NCI-H187 treated with DMSO at 0.1 percent for 48 hours (cell line): ENCODE results near the gene FSD1.
"Not testable (repeated sequence)": the region's sequence is repeated elsewhere in the genome, so short reads cannot be mapped to it uniquely, and the experiment has no call there.

ENCODE experiments used
- DNase-seq: peaks from one replicate; lab custom pipeline; 2025; lab: John Stamatoyannopoulos, UW

FSD1 gene

DNA sequence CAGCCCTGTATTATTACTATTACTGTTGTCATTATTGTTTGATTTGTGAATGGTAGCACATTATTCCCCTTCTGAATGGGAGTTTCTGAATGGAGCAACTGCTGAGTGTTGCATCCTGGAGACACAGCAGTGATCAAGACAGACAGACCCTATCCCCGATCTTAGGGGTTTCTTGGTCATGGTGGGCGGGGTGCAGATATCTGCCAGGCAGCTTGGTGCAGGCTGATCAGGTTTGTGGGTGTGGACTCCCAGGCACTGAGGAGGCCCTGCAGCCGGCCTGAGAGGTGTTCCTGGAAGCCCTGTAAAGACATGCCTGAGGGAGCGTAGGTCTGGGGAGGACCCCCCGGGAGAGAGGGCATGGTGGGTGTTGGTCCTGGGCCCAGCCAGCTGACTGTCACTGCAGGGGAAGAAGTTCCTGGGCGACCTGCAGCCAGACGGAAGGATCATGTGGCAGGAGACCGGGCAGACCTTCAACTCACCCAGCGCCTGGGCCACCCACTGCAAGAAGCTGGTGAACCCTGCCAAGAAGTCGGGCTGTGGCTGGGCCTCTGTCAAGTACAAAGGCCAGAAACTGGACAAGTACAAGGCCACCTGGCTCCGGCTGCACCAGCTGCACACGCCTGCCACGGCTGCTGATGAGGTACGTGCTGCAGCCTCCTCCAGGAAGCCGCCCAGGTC lies 41.1 kb downstream of the FSD1 start:
- no peak for DNase-seq

DNA sequence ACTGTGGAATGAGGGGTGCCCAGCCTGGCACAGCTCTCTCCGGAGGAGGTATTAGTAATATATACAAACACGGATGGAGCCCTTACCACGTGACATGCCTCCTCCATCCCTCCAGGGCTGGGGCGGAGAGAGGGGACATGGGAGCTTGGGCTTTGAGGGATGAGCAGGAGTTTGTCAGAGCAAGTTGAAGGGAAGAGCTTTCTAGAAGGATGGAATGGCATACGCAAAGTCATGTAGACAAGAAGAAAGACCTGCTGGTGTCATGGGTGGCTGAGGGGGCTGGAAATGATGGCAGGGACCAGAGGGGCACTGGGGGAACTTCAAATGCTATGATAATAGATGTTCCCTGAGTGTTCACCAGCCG lies 41.6 kb downstream of the FSD1 start:
- no peak for DNase-seq

DNA sequence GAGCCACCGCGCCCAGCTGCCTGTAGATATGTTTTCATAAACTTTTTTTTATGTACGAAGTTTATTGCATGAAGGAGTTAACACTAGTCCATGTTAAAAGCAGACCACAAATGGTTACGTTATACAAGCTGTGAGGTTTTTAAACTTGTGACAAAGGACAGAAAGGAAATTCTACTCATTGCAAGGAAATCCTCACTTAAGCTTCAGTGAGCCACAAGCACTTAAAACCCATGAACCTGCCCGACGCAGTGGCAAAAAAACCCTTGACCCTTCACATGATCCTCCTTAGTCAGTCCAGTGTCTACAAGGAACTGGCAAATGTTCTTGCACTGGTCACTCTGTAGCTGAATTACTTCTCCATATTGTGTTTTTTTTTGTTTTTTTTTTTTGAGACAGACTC lies 43.1 kb downstream of the FSD1 start:
- DNase-seq = no peak

DNA sequence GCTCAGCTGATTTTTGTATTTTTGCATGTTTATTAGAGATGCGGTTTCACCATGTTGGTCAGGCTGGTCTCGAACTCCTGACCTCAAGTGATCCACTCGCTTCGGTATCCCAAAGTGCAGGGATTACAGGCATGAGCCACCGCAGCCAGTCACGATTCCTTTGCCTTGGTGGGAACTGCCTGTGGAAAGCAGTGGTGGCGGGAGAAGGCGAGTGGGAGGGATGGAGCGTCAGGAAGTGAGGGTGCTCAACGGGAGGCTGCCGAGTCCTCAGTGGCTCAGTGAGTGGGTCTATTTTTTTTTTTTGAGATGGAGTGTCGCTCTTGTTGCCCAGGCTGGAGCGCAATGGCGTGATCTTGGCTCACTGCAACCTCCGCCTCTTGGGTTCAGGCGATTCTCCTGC lies 44.8 kb downstream of the FSD1 start:
- DNase-seq = not testable (repeated sequence)

DNA sequence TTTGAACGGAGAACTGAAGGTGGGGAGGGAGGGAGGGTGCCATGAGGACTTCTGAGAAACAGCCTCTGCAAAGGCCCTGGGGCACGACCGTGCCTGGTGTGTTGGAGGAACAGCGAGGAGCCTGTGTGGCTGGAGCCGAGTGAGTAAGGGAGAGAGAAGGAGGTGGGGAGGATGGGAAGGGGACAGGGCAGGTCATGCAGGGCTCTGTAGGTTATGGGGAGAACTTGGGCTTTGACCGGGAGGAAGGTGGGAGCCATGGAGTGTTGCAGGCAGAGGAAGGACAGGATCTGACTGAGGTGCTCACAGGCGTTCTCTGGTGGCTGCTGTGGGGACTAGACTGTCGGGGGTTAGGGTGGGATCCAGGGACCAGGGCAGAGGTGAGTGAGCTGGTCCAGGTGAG lies 45.7 kb downstream of the FSD1 start:
- no peak for DNase-seq

DNA sequence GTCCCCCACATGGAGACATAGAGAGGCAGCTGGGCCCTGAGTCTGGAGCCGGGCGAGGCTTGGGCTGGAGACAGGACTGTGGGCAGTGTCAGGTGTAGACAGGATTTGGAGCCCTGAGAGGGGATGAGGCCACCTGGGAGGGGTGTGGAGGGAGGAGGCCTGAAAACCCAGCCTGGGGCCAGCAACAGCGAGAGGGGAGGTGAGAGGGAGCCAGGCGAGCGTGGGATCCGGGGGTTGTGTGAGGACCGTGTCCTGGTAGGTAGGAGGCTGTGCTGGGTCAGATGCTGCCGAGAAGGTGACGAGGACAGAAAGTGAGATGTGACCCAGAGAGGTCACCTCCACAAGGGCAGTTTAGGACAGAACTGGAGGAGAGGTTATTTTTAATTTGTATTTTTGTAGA lies 46.3 kb downstream of the FSD1 start:
- no peak for DNase-seq

DNA sequence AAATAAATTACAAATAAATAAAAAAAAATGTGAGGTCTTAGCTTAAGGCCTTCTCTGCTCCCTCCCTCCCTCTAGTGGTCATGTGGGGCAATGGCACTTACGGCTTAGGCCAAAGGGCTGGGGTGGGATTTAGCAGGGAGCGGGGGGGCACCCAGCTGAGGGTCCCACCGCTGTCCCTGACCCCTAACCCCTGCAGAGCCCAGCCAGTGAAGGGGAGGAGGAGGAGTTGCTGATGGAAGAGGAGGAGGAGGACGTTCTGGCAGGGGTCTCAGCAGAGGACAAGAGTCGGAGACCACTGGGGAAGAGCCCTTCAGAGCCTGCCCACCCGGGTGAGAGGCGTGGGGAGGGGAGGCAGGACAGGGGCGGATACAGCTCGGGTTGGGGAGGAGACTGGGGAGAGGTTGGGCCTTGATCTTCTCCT lies 48.3 kb downstream of the FSD1 start:
- no peak for DNase-seq

DNA sequence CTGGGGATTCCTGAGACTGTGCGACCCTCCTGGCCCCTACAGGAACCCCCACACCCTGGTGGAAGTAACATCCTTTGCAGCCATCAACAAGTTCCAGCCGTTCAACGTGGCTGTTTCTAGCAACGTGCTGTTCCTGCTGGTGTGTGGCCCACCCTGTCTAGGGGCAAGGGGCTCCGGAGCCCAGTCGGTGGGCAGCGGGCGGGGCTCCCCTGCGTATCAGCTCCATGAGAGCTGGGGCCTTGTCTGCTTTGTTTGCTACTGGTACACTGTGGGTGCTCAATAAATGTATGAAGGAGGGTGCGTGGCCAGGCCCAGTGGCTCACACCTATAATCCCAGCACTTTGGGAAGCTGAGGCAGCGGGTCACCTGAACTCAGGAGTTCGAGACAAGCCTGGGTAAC lies 49.9 kb downstream of the FSD1 start:
- no peak for DNase-seq

DNA sequence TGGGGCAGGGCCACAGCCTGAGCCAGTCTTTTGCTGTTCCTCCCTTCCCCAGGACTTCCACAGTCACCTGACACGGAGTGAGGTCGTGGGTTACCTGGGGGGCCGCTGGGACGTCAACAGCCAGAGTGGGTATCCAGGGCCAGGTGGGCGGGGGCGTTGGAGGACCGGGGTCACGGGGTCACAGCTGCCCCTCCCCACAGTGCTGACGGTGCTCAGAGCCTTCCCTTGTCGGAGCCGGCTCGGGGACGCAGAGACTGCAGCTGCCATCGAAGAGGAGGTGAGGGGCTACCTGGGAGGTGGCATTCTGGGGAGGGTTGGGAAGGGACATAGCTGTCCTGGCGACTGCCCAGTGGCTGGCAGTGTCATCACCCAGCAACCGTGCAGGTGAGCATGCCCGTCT lies 50.5 kb downstream of the FSD1 start:
- DNase-seq = no peak

DNA sequence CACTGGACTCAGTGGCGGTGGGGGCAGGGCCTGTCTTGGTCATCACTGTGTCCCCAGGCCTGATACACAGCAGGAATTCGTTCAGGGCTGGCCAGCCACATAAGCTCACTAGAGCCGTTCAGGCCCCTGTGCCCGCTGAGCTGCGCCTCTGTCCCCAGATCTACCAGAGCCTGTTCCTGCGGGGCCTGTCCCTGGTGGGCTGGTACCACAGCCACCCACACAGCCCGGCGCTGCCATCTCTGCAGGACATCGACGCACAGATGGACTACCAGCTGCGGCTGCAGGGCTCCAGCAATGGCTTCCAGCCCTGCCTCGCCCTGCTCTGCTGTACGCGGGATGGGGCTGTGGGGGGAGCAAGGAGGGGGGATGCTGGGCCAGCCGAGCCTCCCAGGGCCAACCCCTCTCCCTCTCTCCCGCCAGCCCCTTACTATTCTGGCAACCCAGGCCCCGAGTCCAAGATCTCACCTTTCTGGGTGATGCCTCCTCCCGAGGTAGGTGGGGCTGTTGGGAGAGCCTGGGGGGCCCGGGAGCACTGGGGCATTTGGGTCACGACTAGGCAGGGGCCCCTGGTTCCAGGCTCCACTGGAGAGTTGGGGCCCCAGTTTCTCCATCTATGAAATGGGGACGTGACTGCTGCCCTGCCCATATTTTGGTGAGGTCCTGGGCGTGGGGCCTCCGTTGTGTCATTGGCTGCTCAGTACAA lies 52.8 kb downstream of the FSD1 start:
- DNase-seq = no peak

DNA sequence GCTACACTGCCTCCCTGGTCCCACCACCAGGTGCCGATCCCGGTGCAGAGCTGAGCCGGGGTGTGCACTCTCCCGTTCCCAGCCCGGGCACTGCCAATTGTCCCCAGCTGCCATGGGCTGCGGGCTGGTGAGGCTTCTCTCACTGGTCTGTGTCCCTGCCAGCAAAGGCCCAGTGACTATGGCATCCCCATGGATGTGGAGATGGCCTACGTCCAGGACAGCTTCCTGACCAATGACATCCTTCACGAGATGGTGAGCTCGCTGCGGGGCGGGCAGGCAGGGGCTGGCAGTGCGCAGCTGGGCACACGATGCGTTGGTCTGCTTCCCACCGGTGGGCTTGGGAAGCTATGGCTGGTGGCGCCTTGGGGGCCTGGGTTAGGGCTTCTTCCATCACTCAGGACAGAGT lies 53.5 kb downstream of the FSD1 start:
- DNase-seq = no peak

DNA sequence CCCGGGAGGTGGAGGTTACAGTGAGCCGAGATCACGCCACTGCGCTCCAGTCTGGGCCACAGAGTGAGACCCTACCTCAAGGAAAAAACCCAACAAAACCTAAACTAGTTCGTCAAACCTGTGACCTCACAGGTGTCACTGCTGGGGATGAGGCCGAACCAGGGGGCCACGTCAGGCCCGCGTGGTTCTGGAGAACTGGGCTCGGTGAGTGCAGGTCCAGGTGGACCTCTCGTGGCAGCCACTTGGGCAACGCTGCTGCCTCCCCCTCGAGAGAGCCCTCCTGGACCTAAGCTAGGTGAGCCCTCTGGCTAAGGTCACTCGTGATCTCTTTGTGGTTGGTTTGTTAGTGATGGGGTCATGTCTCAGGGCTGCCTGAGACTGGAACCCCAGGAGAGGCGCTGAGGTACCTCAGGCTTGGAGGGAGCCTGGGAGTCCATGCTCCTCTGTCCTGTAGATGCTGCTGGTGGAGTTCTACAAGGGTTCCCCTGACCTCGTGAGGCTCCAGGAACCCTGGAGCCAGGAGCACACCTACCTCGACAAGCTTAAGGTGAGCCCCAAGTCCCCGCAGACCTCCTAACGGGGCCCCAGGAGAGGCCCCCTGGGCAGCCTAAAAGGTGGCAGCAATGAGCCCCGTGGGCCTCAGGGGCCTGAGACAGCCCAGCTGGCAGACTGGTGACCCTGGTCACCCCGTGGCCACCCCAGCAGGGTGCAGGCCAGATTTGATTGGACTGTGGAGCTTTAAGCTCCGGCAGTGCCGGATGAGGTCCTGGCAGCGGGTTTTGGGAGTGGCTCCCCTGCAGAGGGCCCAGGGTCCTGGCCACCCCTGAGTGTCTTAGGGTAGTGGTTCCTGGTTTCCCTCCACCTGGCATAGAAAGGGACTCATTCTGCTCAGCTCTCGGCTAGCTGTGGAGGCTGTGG lies 54.6 kb downstream of the FSD1 start:
- no peak for DNase-seq

DNA sequence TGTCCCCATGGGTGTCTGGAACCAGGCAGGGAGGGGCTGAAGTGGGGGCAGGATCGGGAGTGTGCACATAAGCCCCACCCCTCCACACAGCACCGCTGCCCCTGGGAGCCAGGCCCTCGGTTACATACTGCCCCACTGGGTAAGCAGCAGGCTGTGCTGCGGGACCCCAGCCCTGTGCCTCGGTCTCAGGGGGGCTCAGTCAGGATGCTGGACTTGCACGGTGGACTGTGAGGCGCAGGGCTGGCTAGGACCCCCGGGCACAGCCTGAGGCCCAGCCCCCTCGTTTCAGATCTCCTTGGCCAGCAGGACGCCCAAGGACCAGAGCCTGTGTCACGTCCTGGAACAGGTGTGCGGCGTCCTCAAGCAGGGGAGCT lies 55.2 kb downstream of the FSD1 start:
- DNase-seq = no peak

DNA sequence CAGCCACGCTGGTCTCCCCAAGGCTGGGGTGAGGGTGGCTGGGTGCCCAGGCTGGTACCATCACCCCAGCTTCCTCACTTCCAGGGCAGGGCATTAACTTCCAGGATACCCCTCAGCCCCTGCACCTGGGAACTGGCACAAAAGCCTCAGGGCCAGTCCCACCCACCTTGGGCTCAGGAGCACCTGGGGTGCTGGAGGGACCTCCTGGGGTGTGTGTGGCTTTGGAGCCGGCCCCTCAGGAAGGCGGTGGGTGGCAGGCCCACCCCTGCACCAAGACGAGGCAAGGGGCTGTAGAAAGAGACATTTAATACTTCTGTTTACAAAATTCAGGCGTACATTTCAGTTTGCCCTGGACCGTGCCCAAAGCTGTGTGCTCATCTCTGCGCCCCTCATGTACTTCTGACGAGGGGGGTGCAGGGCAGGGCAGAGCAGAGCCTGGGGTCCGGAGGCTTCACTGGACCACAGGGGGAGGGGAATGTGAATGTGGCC lies 55.7 kb downstream of the FSD1 start:
- DNase-seq = no peak

DNA sequence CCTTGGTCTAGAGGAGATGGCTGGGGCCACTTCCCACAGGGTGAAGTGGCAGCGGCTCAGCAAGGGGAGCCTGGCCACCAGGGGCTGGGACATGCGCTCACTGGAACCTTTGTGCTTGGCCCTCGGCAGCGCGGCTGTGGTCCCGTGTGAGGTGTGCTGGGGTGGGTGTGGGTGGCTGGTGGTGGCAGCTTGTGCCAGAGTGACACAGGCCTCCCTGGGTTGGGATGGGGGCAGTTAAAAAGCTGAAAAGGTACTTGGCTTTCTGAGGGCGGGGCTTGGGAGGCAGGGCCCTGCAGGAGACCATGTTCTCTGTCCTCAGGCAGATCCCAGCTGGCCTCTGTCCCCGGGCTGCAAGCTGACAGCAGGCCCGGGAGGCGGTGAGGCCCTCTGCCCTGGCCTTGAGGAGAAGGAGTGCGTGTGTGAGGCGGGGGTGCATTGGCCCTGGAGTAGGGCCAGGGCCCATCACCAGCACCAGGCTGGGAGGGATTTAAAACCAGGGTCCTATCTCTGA lies 56.3 kb downstream of the FSD1 start:
- DNase-seq = no peak

DNA sequence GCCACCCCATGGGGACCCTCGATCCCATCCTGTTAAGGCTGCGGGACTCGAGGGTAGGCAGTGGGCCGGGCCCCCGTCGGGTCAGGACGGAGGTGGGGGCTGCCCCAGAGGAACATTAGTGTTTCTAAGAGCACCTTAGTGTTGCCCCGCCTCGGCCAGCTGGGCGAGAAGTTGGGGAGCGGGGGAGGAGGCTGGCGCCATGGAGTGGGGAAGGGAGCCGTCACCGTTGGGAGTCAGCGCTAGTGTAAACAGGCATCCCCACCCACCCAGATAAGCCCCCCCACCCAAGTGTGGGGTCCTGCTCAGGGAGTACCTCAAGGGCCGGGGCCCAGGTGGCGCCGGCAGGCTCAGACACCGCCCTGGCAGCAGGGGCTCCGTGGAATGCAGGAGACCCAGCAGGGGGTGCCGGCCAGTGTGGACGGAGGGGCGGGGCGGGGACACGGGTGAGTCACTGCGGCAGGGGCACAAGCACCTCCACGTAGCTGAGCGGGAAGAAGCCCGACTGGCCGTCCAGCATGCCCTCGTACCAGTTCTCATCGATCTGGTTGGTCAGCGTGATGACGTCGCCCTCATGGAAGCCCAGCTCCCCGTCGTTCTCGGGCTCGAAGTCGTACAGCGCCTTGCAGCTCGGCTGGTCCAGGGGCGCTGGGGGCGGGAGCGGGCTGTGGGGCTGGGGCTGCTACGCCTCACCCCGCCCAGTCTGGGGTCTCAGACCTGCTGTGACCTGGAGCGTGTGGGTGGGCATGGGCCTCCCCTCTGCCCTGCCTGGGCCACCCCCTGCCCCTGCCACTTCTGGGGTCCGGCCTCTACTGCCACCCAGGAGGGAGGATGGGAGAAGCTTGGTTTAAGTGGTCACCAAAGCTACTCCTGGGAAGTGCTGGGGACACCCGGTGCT lies 57.0 kb downstream of the FSD1 start:
- DNase-seq = no peak

DNA sequence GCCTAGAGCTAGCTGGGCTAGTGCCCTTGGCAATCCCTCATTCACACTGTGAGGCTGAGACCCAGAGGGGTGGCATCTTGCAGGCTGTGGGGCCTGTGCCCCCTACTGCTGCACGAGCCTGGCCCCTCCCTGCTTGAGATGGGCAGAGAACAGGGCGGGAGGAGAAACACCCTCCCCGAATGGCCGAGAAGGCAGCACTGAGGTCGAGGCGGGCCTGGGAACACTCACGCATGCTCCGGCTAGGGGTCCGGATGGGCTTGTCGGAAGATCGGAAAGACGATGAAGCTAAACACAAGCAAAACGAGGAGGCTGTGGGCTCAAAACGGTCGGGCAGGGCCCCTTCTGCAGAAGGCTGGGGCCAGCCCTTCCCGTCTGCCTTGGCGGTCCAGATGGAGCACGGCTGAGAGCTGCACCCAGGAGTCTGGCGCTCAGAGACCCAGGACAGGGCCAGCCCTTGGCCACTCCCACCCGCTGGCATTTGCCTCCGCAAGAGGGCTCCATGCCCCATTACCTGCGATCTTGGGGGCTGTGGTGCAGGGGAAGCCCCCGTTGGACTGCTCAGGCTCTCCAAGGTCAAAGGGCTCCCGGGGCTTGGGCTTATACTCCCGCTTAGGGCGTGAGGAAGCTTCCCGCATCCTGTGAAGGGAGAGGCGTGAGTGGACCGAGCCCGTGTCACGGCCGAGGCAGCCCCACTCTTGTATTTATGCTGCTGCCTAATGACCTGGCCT lies 57.9 kb downstream of the FSD1 start:
- no peak for DNase-seq

DNA sequence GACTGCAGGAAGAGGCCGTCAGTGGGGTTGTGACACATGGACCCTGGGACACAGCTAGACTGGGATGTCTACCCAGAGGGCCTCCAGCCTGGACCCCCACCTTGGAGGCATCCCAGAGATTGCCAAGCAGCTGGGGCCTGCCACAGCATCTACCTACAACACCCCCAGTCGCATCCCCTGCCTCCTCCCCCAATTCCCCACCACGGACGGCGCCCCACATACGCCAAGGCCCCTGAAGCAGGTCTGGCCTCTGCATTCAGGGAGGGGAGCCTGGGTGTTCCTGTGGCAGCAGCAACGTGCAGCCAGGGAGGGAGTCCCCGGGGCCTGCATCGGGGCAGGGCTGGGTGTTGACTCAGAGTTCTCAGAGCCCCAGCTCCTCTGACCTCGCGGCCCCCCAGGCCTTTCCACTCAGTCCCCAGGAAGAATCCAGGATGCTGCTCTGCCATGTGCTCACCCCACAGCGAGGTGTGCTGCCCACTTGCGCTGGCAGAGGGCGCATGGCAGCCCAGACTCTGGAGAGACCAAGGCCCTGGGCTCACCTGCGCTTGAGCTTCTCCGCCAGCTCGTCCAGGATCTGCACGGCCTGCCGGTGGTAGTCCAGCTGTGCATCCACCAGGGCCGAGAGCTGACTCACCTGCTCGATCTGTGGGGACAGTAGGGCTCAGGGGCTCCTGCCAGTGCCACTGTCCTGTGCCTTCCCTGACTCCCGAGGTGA lies 58.6 kb downstream of the FSD1 start:
- no peak for DNase-seq

DNA sequence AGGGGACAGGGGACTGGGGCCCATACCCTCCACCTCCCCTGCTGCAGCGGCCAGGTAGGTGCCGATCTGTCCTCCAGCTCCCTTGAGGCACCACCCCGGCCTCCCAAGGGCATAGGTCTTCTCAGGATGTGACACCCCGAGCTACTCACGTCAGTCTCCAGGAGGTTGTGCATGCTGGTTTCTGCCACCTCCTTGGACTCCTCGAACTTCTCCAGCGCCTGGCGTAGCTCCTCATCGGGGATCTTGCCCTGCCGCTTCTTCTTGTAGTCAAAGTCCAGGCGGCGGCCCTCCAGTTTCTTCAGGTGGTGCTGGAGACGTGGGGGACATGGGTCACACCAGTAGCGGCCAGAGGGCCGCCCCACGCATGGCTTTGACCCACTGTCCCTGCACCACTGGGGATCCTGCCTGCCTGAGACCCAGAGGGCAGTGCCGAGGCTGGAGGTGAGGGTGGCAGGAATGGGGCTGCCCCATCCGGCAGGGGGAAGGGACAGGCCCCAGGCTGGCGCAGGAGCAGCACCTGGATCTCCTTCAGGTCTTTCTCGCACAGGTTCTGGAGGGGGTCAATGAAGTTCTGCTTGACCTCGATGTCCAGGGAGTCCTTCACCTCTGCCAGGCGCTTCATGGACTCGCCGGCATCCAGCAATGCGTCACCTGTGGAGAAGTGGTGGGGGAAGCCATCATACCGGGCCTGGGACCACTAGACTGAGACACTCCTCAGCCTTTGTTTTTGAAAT lies 59.3 kb downstream of the FSD1 start:
- DNase-seq = no peak

DNA sequence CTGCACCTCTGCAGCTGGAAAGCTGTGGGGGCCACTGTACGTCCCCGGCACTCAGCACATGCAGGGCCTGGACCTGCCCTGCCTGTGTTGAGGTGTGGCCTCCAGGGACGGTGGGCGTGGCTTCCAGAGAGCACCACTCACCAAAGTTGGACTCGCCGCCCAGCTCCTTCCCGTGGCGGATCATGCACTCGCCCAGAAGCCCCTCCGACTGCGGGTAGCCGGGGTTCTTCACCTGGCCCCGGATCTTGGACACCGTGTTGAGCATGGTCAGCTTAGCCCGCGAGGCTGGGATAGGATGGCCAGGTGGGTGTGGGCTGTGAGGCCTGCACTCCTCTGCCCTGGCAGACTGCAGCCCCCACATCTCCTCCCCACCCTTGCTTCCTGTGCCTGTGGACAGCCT lies 60.9 kb downstream of the FSD1 start:
- DNase-seq = no peak
